GM18502 (cell line): ENCODE results near the gene RIC8A.
"Not testable (repeated sequence)": the region's sequence is repeated elsewhere in the genome, so short reads cannot be mapped to it uniquely, and the experiment has no call there.

Experiments used
- ATAC-seq: cut with Tn5 transposase; IDR thresholded peaks from one replicate; pipeline ENCODE4 v1.9.1; 2021; ENCODE audit warnings: mild to moderate bottlenecking; ENCODE audit not compliant: unreplicated experiment, poor library complexity

The RIC8A gene

DNA sequence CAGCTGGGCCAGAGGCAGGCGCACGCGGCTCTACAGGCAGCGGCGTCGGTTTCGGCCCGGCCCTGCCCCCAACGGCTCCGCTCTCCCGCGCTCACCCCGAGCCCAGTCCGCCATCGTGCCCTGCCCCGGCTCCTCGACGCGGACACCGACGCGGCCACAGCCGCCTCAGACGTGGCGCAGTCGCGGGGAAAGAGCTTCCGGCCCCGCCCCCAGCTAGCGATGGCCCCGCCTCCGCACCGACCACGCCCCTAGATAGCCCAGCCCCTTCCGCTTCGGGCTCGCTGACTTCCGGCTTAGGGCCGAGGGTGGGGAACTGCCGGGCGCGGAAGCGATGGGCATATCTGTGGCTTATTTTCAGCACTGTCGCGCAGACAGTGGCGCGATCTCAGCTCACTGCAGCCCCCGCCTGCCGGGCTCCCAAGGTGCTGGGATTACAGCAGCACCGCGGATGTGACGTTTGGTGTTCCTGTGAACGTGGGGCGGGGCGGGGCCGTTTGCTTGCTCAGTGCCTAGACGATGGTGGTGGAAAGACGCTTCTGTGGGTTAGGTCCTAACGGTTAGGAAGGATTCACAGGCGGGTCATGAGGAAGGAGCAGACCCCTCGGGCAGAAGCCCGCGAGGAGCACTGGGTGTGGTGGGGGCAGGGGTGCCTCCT, at the start of gene RIC8A, which contains the start of gene BET1L:
RIC8A (plus strand) TSS at position 501 of the 655 bp plus-strand sequence. CDS start 1,147 bp downstream, outside the sequence.
BET1L (minus strand) TSS at position 192 of the 655 bp plus-strand sequence; CDS start at position 114, 78 bp downstream.
- peak; percentile 83 for ATAC-seq

- not testable (repeated sequence) for ATAC-seq
Measured at GRCh38 chr11:180242-180641, 27.3 kb upstream of the RIC8A start.

DNA sequence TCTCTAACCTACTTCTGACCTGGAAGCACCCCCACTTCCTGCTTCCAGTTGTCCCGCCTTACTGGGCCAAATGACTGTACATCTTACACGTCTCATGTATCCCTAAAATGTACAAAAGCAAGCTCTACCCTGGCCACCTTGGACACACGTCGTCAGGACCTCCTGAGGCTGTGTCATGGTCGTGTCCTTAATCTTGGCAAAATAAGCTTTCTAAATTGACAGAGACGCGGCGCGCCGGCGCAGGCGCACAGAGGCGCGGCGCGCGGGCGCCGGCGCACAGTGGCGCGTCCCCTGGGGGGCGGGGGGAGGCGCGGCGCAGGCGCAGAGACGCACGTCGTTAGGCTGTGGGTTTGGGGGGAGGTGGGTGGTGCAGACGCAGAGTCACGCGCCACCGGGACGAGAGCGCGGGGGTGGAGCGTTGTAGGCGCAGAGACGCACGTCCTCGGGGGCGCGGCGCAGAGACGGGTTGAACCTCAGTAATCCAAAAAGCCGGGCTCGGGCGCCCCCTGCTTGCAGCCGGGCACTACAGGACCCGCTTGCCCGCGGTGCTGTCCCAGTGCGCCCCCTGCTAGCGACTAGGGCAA, 18.2 kb upstream of the RIC8A start:
- peak; percentile 27 for ATAC-seq

GRCh38 chr11:189843-190311, 17.6 kb upstream of the RIC8A start:
- ATAC-seq, result peak; percentile 85

- not testable (repeated sequence) for ATAC-seq
Measured at GRCh38 chr11:190546-190945, 17.0 kb upstream of the RIC8A start.

GRCh38 chr11:191490-192478, 15.7 kb upstream of the RIC8A start:
- not testable (repeated sequence) for ATAC-seq

DNA sequence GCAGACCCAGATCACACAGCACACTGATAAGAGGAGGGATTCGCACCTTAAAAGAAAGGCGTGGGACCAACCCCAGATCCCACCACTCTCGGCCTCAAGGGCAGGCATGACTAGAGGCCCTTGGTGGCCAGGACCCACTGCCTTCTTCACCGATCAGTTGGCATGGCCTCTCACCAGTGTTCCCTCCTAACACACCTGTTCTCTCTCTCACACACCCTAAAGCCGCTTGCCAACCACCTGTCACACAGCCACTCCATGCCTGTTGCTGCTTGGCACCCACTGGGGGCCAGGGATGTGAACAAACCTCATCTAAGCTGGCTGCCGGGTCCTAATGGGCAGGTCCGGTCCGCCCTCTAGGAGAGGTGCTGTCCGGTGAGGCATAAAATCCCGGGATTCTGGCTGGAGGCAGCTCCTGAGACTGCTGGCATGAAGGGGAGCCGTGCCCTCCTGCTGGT, 14.8 kb upstream of the RIC8A start, which contains the start of gene SCGB1C1:
SCGB1C1 (plus strand) TSS at position 405 of the 455 bp plus-strand sequence; CDS start at position 427, 22 bp downstream.
- ATAC-seq, result not testable (repeated sequence)

- not testable (repeated sequence) for ATAC-seq
Measured at GRCh38 chr11:193481-193880, 14.0 kb upstream of the RIC8A start.

DNA sequence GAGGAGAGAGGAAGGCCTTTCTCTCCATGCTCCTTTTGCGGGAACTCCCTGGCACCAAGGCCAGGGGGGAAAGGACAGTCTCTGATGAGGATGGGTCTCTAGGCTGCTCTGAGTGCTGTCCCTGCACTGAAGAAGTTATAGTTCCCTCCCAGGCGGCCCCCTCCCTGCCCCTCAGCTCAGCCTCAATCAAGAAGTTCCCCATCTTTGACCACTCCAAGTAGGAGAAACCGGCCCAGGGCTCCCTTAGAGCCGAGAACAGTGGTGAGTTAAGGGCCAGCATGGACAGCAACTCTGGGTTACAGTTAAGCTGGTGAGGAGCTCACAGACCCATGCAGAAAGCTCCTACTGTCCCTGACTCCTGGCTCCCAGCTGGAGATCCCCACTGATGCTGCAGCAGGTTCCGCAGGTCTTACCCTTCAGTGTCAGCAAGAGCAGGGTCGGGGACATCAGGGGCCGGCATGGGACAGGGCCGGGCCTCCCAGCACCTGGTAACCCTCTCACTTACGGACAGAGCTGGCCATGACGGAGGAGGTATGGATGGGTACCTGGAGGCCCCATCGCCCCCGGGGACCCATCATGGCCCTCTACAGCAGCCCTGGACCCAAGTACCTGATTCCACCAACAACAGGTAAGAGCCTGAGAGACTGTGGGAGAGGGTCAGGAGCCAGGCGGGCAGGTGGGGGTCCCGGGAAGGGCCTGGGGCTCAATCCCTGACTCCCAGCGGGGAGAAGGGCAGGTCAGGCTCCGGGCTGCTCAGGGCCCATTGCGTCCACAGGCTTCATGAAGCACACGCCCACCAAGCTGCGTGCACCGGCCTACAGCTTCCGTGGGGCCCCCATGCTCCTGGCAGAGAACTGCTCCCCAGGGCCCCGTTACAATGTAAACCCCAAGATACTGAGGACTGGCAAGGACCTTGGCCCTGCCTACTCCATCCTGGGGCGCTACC, 10.4 kb upstream of the RIC8A start:
- ATAC-seq, result no peak

- no peak for ATAC-seq
Measured at GRCh38 chr11:197741-198235, 9.7 kb upstream of the RIC8A start.

DNA sequence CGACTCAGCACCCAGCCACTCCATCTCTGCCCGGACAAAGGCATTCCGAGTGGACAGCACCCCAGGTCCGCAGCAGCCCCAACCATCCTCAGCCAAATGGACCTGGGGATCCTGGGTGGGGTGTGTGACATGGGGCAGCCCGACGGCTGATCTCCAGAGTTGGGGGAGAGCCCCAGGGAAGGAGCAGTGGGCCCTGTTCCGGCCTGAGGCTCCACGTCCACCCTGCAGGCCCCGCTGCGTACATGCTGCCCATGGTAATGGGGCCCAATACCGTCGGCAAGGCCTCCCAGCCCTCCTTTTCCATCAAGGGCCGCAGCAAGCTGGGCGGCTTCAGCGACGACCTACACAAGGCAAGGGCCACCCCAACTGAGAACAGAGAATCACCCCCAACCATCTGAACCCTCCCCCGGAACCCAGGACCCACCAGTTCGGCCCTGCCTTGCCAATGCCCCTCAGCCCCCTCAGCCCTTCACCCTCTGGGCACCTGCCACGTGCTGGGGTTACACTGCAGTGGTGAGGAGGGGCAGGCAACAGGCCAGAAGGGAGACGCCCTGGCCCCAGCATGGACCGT, 9.2 kb upstream of the RIC8A start:
- no peak for ATAC-seq

GRCh38 chr11:199004-199581, 8.4 kb upstream of the RIC8A start:
- ATAC-seq, result no peak

- ATAC-seq, result no peak
Measured at GRCh38 chr11:199782-200181, 7.7 kb upstream of the RIC8A start.

- ATAC-seq, result no peak
Measured at GRCh38 chr11:200224-201003, 7.1 kb upstream of the RIC8A start.

GRCh38 chr11:201966-202365, 5.5 kb upstream of the RIC8A start:
- no peak for ATAC-seq

- ATAC-seq, result no peak
Measured at GRCh38 chr11:202490-202889, 5.0 kb upstream of the RIC8A start.

DNA sequence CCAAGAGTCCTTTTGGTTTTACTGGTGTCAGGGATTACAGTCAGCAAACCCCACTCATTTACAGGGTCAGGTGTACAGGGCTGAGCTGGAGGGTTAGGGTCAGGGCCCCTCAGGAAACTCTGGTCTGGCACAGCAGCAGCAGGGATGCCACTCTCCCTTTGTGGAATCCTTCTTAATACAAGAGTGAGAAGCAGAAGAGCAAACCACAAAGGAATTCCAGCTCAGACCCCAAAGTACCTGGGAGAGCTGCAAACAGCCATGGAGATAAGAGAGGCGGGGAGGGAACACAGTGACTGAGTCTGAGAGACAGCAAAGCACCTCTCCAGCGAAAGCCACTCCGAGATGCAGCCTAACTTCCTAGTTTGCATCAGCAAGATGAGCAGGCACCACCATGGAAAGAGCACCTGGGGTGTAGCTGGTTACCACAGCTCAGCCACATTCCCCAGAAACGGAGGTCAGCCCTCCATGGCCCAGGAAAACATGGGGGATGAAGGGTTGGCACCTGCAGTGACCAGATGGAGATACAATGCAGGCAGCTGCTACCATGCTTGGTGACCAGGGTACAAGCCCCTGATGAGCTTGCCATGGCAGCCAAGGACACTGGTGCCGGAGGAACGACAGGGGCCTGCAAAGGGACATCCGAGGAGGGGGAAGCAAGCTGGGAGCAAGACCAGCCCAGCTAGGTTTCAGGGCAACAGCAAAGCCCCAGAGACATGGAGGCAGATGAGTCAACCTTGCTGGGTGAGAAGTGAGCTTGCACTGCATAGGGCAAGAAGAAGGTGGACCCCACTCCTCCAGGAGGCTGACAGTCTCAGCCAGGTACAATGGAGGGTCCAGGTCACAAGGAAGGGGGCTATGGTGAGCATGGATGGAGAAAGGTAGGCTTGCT, 4.2 kb upstream of the RIC8A start:
- ATAC-seq, result no peak
